Measurements from ENCODE around the gene MTUS2. TPM values are rescaled to one million over a fixed set of nuclear protein-coding genes. Genes with fewer than 3 reads are reported as not detected.

The MTUS2 gene
- total and polyA plus RNA-seq, 2 of the 8 experiments (the other 6 are each of a cell fraction or from before 2014, with no cell fraction given), result 0.18 to 0.80 TPM

DNA sequence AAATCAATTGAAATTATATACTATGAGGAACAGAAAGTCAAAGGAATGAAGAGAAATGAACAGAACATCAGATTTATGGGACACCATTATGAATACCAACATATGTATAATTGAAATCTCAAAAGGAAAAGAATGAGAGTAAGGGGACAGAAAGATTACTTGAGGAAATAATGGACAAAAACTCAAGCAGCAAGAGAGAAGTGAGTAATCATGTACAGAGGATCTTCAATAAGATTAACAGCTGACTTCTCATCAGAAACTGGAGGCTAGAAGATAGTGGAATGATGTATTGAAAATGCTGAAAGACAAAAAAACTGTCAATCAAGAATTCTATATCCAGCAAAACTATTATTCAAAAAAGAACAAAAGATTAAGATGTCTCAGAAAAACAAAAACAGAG, 10.4 kb downstream of the MTUS2 start (continued):
- TF ChIP-seq ZNF274 (IDR thresholded peaks at IDR 0.05; ENCODE audit: borderline replicate concordance, extremely low read depth, low read length), result no peak
